KBM-7 (cell line): ENCODE data around the gene CCR2.
A peak's percentile ranks its signal among the peaks of the same experiment; 100 is the strongest.
"Not testable (repeated sequence)": the region's sequence is repeated elsewhere in the genome, so short reads cannot be mapped to it uniquely, and the experiment has no call there.

ENCODE experiments used
- DNase-seq: peaks from one replicate; pipeline ENCODE4 v3.0.0-alpha.2; 2015
- in situ Hi-C: fragments of 300-500 bp; cut with MboI; formaldehyde crosslinking; loops from 2 replicates; pipeline ENCODE4 v1.14.3; 2020; ENCODE audit warnings: low sequenced_read_pairs, low pct_unique_long_range_greater_than_20kb, mixed read lengths

Gene CCR2

GRCh38 chr3:46372492-46373359 lies 18.8 kb downstream of the CCR2 start:
- in situ Hi-C loops: loop anchor here (10.0 kb wide), 2 partner anchors 158 to 288 kb away; no protein-coding TSS in a partner anchor
- DNase-seq: peak; percentile 61

GRCh38 chr3:46374755-46375154 lies 20.8 kb downstream of the CCR2 start:
- DNase-seq: no peak
- in situ Hi-C loops: loop anchor here (10.0 kb wide), 2 partner anchors 160 to 290 kb away; no protein-coding TSS in a partner anchor

- DNase-seq: no peak
- in situ Hi-C loops: loop anchor here (10.0 kb wide), 2 partner anchors 160 to 290 kb away; no protein-coding TSS in a partner anchor
Observed at GRCh38 chr3:46375218-46375617, 21.3 kb downstream of the CCR2 start.

GRCh38 chr3:46375814-46376213 lies 21.9 kb downstream of the CCR2 start:
- in situ Hi-C loops: loop anchor here (10.0 kb wide), 2 partner anchors 161 to 291 kb away; no protein-coding TSS in a partner anchor
- no peak for DNase-seq

- peak; percentile 63 for DNase-seq
Observed at GRCh38 chr3:46378426-46378942, 24.6 kb downstream of the CCR2 start.

GRCh38 chr3:46380471-46381221 lies 26.7 kb downstream of the CCR2 start:
- in situ Hi-C loops: no loop called here
- DNase-seq: no peak

More at GRCh38 chr3:46378426-46378942, 24.6 kb downstream of the CCR2 start:
- in situ Hi-C loops: loop anchor here (10.0 kb wide), 2 partner anchors 164 to 294 kb away; no protein-coding TSS in a partner anchor

GRCh38 chr3:46381625-46382024 lies 27.7 kb downstream of the CCR2 start:
- in situ Hi-C loops: no loop called here

GRCh38 chr3:46383211-46383950 lies 29.5 kb downstream of the CCR2 start:
- in situ Hi-C loops: no loop called here
- no peak for DNase-seq

More at GRCh38 chr3:46381625-46382024, 27.7 kb downstream of the CCR2 start:
- no peak for DNase-seq

GRCh38 chr3:46383951-46384330 lies 30.0 kb downstream of the CCR2 start:
- DNase-seq: no peak
- in situ Hi-C loops: no loop called here

- in situ Hi-C loops: no loop called here
- DNase-seq: no peak
Observed at GRCh38 chr3:46386205-46386604, 32.3 kb downstream of the CCR2 start.

- in situ Hi-C loops: not testable (repeated sequence)
Observed at GRCh38 chr3:46388847-46389246, 34.9 kb downstream of the CCR2 start.

GRCh38 chr3:46389306-46389705 lies 35.4 kb downstream of the CCR2 start:
- in situ Hi-C loops: no loop called here

More at GRCh38 chr3:46388847-46389246, 34.9 kb downstream of the CCR2 start:
- not testable (repeated sequence) for DNase-seq

GRCh38 chr3:46391526-46391925 lies 37.6 kb downstream of the CCR2 start:
- in situ Hi-C loops, DNase-seq: not testable (repeated sequence)

More at GRCh38 chr3:46389306-46389705, 35.4 kb downstream of the CCR2 start:
- no peak for DNase-seq

GRCh38 chr3:46393011-46393410 lies 39.1 kb downstream of the CCR2 start:
- in situ Hi-C loops: no loop called here
- DNase-seq: no peak

- in situ Hi-C loops: no loop called here
- DNase-seq: peak; percentile 56
Observed at GRCh38 chr3:46393554-46394434, 39.9 kb downstream of the CCR2 start.

- DNase-seq: peak; percentile 74
- in situ Hi-C loops: no loop called here
Observed at GRCh38 chr3:46395210-46395661, 41.3 kb downstream of the CCR2 start.

- peak; percentile 41 for DNase-seq
Observed at GRCh38 chr3:46395766-46396530, 42.0 kb downstream of the CCR2 start.

More at GRCh38 chr3:46395766-46396530, 42.0 kb downstream of the CCR2 start:
- in situ Hi-C loops: no loop called here
